B cell (primary cell): ENCODE data around the gene DIAPH1. TPM values are rescaled to one million over a fixed set of nuclear protein-coding genes. Genes with fewer than 3 reads are reported as not detected.

Experiments used
- ATAC-seq: fragments of 200-7000 bp; cut with Tn5 transposase; one replicate; pipeline ENCODE4 v1.10.0; 2021; ENCODE audit warnings: low read depth, mild to moderate bottlenecking, moderate number of reproducible peaks, moderate library complexity
- CTCF ChIA-PET: fragments of 350-600 bp; sonication (Branson Sonifier 250); formaldehyde crosslinking; loops from one replicate; lab custom pipeline; 2021; ENCODE audit warnings: antibody characterized with exemption, inconsistent platforms; lab: Charles Lee
- POLR2A ChIA-PET: fragments of 350-600 bp; sonication (Branson Sonifier 250); formaldehyde crosslinking; loops from one replicate; lab custom pipeline; 2021; ENCODE audit warnings: antibody characterized with exemption; lab: Charles Lee
- DNase-seq: peaks from one replicate; pipeline ENCODE4 v3.0.0; 2013
- H2AFZ ChIP-seq: 2 replicates; pipeline ENCODE4 v1.6.1; 2012; ENCODE audit warnings: mild to moderate bottlenecking, low read depth, low read length; ENCODE audit not compliant: insufficient read depth, poor library complexity, severe bottlenecking
- H3K27ac ChIP-seq, 2 donors: 1 replicate in 1 of 2; 2 replicates in 1 of 2; pipeline ENCODE4 v1.5.1; 2012 to 2013; ENCODE audit warnings: low read length in 2 of 2, mild to moderate bottlenecking in 2 of 2, moderate library complexity in 1 of 2
- H3K27me3 ChIP-seq, 4 experiments: fragments of 200-600 bp in 1 of 4; sonication (generic) in 1 of 4; replicated peaks in 1 of 4; 1 replicate in 2 of 4; 2 replicates in 2 of 4; pipeline versions ENCODE4 v1.6.1 to v1.7.0; 2013 to 2016; ENCODE audit warnings: low read length in 3 of 4, mild to moderate bottlenecking in 2 of 4, mixed read lengths in 1 of 4, moderate library complexity in 1 of 4; ENCODE audit not compliant: insufficient read depth in 4 of 4, control insufficient read depth in 3 of 4; ENCODE audit errors: control extremely low read depth in 1 of 4
- H3K36me3 ChIP-seq, 2 experiments: replicated peaks in 1 of 2; 1 replicate in 1 of 2; 2 replicates in 1 of 2; pipeline versions ENCODE4 v1.6.1 to v1.7.1; 2013; ENCODE audit warnings: low read length in 1 of 2; ENCODE audit not compliant: insufficient read depth in 2 of 2, control insufficient read depth in 1 of 2; ENCODE audit errors: control extremely low read depth in 1 of 2, extremely low read depth in 1 of 2
- H3K4me1 ChIP-seq, 2 donors: fragments of 200-600 bp in 1 of 2; sonication (generic) in 1 of 2; 1 replicate in 1 of 2; 2 replicates in 1 of 2; pipeline versions ENCODE4 v1.5.1 to v1.6.1; 2013 to 2017; ENCODE audit warnings: low read length in 2 of 2; ENCODE audit not compliant: control insufficient read depth in 2 of 2, insufficient read depth in 2 of 2
- H3K4me2 ChIP-seq: replicated peaks from 2 replicates; pipeline ENCODE3; 2012; ENCODE audit warnings: mild to moderate bottlenecking, low read depth, low read length; ENCODE audit not compliant: poor library complexity, severe bottlenecking
- H3K4me3 ChIP-seq, 5 experiments: fragments of 200-600 bp in 1 of 5; sonication (generic) in 1 of 5; 1 replicate in 3 of 5; 2 replicates in 2 of 5; pipeline versions ENCODE4 v1.5.1 to v1.7.0; 2011 to 2016; ENCODE audit warnings: low read length in 4 of 5, mild to moderate bottlenecking in 4 of 5, low read depth in 2 of 5, control low read depth in 1 of 5, moderate library complexity in 1 of 5; ENCODE audit not compliant: insufficient read depth in 1 of 5; ENCODE audit errors: control extremely low read depth in 1 of 5, extremely low read depth in 1 of 5
- H3K79me2 ChIP-seq: fragments of 200-600 bp; sonication (generic); one replicate; pipeline ENCODE4 v1.6.0; 2016; ENCODE audit warnings: low read length; ENCODE audit not compliant: control insufficient read depth, insufficient read depth
- H3K9ac ChIP-seq: fragments of 200-600 bp; sonication (generic); 2 replicates; pipeline ENCODE4 v1.6.1; 2017; ENCODE audit warnings: mild to moderate bottlenecking, low read length, moderate library complexity
- H3K9me3 ChIP-seq, 3 donors: one replicate each; pipeline versions ENCODE4 v1.6.1 to v1.7.1; 2013; ENCODE audit warnings: low read length in 2 of 3; ENCODE audit not compliant: control insufficient read depth in 2 of 3, insufficient read depth in 1 of 3; ENCODE audit errors: control extremely low read depth in 1 of 3
- H4K20me1 ChIP-seq: 2 replicates; pipeline ENCODE4 v1.6.0; 2012; ENCODE audit warnings: mild to moderate bottlenecking, low read length; ENCODE audit not compliant: insufficient read depth, control insufficient read depth, poor library complexity, severe bottlenecking
- H3K27ac Mint-ChIP-seq: one replicate; pipeline ENCODE4 v1.8.0; 2021; ENCODE audit warnings: mixed read lengths
- H3K27me3 Mint-ChIP-seq: one replicate; pipeline ENCODE4 v1.8.0; 2021; ENCODE audit warnings: mixed read lengths
- H3K4me1 Mint-ChIP-seq: one replicate; pipeline ENCODE4 v1.8.0; 2021; ENCODE audit warnings: mixed read lengths
- H3K4me3 Mint-ChIP-seq: one replicate; pipeline ENCODE4 v1.8.0; 2021; ENCODE audit warnings: mixed read lengths
- H3K9me3 Mint-ChIP-seq: one replicate; pipeline ENCODE4 v1.8.0; 2022; ENCODE audit warnings: mixed read lengths; ENCODE audit not compliant: insufficient read depth
- EZH2 ChIP-seq: IDR thresholded peaks from 2 replicates; pipeline ENCODE4 v1.6.1; 2012; ENCODE audit warnings: borderline replicate concordance, low read depth, mild to moderate bottlenecking, moderate library complexity, low read length; ENCODE audit not compliant: insufficient read depth, poor library complexity, severe bottlenecking
- WGBS: methylation state at CpG from one replicate; pipeline ENCODE4 v1.1.5; 2013; ENCODE audit warnings: missing lambda C conversion rate; ENCODE audit not compliant: insufficient coverage; 5-methylcytosine and 5-hydroxymethylcytosine counted together
- intact Hi-C: fragments of 100-400 bp; cut with micrococcal nuclease; formaldehyde crosslinking; loops from one replicate; pipeline ENCODE4 v1.10.0; 2022
- polyA plus RNA-seq: library from polyadenylated mRNA; depleted of rRNA; stranded (reverse); fragments of >200 nt; gene quantifications from 2 replicates; pipeline ENCODE4 v1.2.3, GENCODE V29; 2012
- total RNA-seq, 2 donors: library from RNA; stranded (reverse); fragments of 120-200 nt in 1 of 2; gene quantifications; 1 replicate in 1 of 2; 2 replicates in 1 of 2; pipeline versions ENCODE4 v1.2.3 to v1.2.4, GENCODE V29; 2013 to 2022
- TF ChIP-seq, protein P1 (sequence below): fragments of 200-600 bp; IDR thresholded peaks from one replicate; pipeline ENCODE4 v1.8.0; 2022; ENCODE audit warnings: antibody characterized with exemption, mild to moderate bottlenecking

DIAPH1 gene
- total and polyA plus RNA-seq, 2 donors (not counting 1 experiment from before 2014, with no cell fraction given): 59.7 to 113 TPM

DNA sequence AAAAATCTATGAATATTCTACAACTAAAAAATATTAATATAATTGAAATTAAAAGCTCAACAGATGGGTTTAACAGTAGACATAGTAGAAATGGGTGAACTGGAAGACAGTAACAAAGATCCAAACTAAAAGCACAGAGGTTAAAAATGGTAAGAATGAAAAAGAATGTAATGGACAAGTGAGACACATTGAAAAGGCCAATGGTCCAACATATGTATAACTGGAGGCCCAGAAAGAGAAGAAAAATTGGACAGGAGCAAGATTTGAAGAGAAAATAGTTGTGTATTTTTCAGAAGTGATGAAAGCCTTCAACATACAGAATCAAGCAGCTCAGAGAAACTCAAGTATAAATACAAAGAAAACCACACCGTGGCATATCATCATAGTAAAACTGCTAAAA lies 71.3 kb downstream of the DIAPH1 start:
- ChIA-PET POLR2A (no interaction called here), CTCF (interaction anchor here (0.7 to 2.5 kb wide), 2 partner anchors 10 to 23 kb away, joined by 3 to 13 read pairs; no protein-coding TSS in a partner anchor)
- H2AFZ ChIP-seq: no peak overlapping the region
- no peak overlapping the region for H3K9ac ChIP-seq
- H3K9me3 Mint-ChIP-seq: peaks cover 5% of the 10 kb centered on the region
- peaks cover 6% of the 10 kb centered on the region for H3K4me1 Mint-ChIP-seq
- H3K36me3 ChIP-seq: peaks cover 12 to 29% of the 10 kb centered on the region in 2 experiments
- H3K79me2 ChIP-seq: peaks cover 14% of the 10 kb centered on the region
- no CpG with 5 or more reads among the region's 1 CpG for WGBS
- no peaks in the 10 kb centered on the region for H3K27me3 Mint-ChIP-seq
- no peaks in the 10 kb centered on the region for H3K4me1 ChIP-seq
- H3K4me3 ChIP-seq: no peak overlapping the region
- no peaks in the 10 kb centered on the region for H3K27me3 ChIP-seq
- ATAC-seq (no peak), DNase-seq (no peak)
- no peak overlapping the region for H3K27ac ChIP-seq
- no peaks in the 10 kb centered on the region for H4K20me1 ChIP-seq
- no peak overlapping the region for H3K27ac Mint-ChIP-seq
- intact Hi-C loops: no loop called here
- no peak overlapping the region for H3K4me2 ChIP-seq
- TF ChIP-seq, protein P1, sequence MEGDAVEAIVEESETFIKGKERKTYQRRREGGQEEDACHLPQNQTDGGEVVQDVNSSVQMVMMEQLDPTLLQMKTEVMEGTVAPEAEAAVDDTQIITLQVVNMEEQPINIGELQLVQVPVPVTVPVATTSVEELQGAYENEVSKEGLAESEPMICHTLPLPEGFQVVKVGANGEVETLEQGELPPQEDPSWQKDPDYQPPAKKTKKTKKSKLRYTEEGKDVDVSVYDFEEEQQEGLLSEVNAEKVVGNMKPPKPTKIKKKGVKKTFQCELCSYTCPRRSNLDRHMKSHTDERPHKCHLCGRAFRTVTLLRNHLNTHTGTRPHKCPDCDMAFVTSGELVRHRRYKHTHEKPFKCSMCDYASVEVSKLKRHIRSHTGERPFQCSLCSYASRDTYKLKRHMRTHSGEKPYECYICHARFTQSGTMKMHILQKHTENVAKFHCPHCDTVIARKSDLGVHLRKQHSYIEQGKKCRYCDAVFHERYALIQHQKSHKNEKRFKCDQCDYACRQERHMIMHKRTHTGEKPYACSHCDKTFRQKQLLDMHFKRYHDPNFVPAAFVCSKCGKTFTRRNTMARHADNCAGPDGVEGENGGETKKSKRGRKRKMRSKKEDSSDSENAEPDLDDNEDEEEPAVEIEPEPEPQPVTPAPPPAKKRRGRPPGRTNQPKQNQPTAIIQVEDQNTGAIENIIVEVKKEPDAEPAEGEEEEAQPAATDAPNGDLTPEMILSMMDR: no peak
- no peak for TF ChIP-seq EZH2
- H3K9me3 ChIP-seq: peaks cover 3 to 21% (median 11%) of the 10 kb centered on the region in 3 donors
- no peak overlapping the region for H3K4me3 Mint-ChIP-seq

DNA sequence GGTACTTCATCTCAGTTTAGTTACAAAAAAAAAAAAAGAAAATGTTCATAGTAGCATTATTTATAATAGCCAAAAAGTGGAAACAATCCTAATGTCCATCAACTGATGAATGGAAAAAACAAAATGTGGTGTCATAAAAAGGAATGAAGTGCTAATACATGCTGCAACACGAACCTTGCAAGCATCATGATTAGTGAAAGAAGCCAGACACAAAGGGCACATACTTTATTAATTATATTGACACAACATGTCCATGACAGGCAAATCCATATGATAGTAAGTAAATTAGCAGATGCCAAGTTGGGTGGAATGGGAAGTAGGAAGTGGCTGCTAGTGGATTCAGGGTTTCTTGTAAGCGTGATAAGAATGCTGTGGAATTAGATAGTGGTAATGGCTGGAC lies 75.7 kb downstream of the DIAPH1 start:
- Histone ChIP-seq H2AFZ (no peak overlapping the region), H3K36me3 (peaks cover 8 to 28% of the 10 kb centered on the region in 2 experiments), H4K20me1 (no peaks in the 10 kb centered on the region), H3K9me3 (peaks cover 3 to 18% (median 11%) of the 10 kb centered on the region in 3 donors), H3K4me3 (no peak overlapping the region), H3K9ac (no peak overlapping the region), H3K4me2 (no peak overlapping the region), H3K79me2 (peaks cover 35% of the 10 kb centered on the region), H3K27ac (no peak overlapping the region), H3K4me1 (no peaks in the 10 kb centered on the region), H3K27me3 (no peaks in the 10 kb centered on the region)
- ChIA-PET CTCF (interaction anchor here (1.0 to 1.5 kb wide), 4 partner anchors 15 to 32 kb away, joined by 3 to 5 read pairs (median 3); no protein-coding TSS in a partner anchor), POLR2A (no interaction called here)
- Mint-ChIP-seq H3K4me1 (no peaks in the 10 kb centered on the region), H3K4me3 (no peak overlapping the region), H3K27me3 (no peaks in the 10 kb centered on the region), H3K9me3 (peaks cover 5% of the 10 kb centered on the region), H3K27ac (no peak overlapping the region)
- no CpG with 5 or more reads among the region's 2 CpGs for WGBS
- TF ChIP-seq, protein P1: no peak
- TF ChIP-seq EZH2: no peak
- DNase-seq (no peak), ATAC-seq (no peak)
- intact Hi-C loops: no loop called here
